ENCODE measurements around the gene ATP6V1G3.
"Not testable (repeated sequence)": the region's sequence is repeated elsewhere in the genome, so short reads cannot be mapped to it uniquely, and the experiment has no call there.

The ATP6V1G3 gene

DNA sequence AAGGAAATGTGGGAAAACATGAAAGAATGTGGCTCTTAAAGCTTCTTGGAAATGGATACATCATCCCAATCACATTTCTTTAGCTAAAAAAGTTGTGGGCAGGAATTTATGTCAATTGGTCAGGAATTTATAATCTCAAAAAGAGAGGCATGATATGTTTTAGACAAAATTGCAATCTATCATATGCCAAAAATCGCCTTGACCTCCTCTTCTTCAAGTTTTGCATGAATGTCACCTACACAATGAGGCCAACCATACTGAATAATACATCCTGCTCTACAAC is 42.4 kb downstream of the ATP6V1G3 start:
- in situ Hi-C loops (cut with MboI; ENCODE audit: low sequenced_read_pairs): no loop called here

GRCh38 chr1:198497326-198498102 is 43.0 kb downstream of the ATP6V1G3 start:
- in situ Hi-C loops (cut with MboI; ENCODE audit: low sequenced_read_pairs): no loop called here

DNA sequence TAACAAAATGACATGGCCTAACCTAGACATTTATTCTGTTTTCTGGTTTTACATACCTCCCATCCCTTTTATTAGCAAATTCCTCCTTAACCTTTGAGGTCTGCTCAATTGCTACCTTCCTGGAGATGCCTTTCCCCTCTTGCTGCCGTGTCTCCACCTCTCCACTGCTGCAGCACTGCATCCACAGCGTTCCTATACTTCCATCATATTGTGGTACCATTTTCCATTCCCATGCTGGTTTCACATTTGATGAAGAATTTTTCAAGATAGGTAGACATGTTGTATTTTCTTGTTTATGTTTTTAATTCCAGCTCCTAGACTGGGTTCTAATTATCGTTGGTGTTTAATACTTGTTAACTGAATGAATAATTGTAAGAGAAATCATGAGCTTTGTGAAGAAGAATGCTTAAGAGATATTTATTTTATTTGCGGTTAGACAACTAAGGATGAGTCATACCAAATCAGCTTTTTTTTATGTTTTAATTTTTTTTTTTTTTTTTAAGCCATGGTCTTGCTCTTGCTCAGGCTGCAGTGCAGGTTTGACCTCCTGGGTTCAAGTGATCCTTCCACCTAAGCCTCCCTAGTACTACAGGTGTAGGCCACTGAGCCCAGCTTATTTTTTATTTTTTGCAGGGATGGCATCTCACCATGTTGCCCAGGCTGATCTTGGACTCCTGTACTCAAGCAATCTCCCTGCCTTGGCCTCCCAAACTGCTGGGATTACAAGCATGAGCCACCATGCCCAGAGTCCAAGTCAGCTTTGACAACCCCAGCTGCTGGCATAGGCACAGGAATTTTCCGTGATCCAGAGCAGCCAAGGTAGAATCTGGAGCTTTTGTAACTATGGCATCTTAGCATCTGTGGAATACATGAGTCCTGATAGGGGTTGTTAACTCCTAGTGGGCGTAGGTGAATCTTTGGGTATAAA is 44.0 kb downstream of the ATP6V1G3 start:
- in situ Hi-C loops (cut with MboI; ENCODE audit: low sequenced_read_pairs): no loop called here

DNA sequence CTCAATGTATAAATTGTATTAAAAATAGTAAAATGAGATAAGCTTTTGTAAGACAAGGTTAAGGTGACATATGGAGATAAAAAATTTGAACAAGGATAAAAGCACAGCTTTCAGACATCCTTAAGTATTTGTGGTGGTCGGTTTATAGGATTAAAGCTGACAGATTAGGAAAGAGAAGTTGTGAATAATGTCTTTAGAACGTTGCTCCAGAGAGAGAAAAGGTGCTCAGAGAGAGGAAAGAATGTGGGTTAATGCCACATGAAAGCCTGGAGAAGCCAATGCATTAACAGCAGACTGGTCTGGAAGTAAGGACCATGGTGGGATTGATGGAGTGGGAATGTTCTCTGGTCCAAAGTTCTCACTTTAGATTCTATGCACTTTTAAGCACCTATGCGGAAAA is 44.8 kb downstream of the ATP6V1G3 start:
- in situ Hi-C loops (cut with MboI; ENCODE audit: low sequenced_read_pairs): no loop called here

DNA sequence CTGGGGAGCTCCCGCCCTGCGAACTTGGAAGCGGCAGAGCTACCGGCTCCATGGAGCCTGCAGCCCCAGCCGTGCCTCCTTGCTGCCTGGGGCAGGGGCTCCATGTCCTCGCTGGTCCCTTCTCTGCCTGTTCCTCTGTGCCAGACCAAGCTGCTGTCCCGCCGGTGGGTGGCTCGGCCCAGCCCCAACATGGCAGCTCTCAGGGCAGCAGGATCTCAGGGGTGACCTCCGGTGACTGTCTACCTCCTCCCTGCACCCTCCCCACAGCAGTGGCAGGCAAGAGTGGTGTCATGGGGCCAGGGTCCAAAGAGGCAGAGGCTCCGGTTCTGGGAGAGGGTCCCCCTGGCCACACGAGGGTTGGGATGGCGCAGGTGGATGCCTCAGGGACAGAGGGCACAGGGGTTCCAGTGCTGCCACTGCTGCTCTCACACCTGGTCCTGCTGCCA is 45.8 kb downstream of the ATP6V1G3 start:
- in situ Hi-C loops (cut with MboI; ENCODE audit: low sequenced_read_pairs): no loop called here

DNA sequence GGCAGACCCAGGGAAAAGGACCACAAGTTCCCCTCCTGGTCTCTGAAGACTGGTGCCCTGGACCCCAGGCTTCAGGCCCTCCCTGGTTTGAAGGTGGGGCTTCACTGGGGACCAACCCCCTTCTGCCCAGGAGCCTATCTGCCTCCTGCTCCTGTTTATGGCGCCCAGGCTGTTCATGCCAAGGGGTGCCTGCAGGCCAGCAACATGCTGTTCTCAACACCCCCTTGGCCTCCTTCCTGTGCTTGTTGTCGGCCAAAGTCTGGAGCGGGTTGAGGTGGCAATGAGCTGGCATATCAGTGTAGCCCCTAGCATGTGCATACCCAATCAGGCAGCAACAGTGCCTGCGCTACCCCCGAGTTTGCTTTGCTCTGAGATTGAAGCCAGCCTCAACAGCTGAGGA is 46.3 kb downstream of the ATP6V1G3 start:
- in situ Hi-C loops (cut with MboI; ENCODE audit: low sequenced_read_pairs): no loop called here

GRCh38 chr1:198493329-198493728 is 47.2 kb downstream of the ATP6V1G3 start:
- in situ Hi-C loops (cut with MboI; ENCODE audit: low sequenced_read_pairs): no loop called here

DNA sequence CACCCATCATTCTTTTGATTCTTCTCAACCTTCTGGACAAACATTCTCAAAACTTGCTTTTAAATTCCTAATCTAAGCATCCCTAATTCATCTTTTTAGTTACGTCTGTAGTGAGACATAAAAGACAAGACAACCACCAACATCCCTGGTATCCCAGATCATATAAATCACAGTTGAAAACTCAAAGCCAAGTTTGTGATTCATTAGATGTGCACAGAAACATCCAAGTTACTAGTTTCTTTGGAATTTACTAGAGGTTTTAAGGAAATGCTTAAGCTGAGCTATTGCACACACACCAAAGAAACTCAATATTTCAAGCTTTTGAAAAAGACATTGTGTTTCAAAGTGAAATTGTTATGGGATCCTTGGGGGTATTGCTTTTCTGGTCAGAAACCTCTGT is 47.6 kb downstream of the ATP6V1G3 start:
- in situ Hi-C loops (cut with MboI; ENCODE audit: low sequenced_read_pairs): no loop called here

DNA sequence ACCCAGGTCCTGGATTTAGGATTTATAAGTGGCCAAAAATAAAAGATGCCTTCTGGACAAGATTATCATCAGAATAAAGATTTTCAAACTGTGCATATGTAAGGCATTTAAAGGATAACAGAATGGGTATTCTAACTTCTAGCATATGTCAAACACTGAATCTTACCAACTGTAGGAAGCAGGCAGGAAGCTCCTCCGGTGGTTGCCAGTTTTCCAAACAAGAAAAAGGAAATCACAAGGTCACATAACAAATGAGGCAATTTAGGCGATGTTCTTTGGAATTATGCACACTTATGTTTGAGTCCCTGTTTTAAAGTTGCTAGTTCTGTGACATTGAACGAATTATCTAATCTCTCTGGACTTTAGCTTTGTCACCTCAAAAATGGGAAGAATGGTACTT is 48.9 kb downstream of the ATP6V1G3 start:
- in situ Hi-C loops (cut with MboI; ENCODE audit: low sequenced_read_pairs): no loop called here

DNA sequence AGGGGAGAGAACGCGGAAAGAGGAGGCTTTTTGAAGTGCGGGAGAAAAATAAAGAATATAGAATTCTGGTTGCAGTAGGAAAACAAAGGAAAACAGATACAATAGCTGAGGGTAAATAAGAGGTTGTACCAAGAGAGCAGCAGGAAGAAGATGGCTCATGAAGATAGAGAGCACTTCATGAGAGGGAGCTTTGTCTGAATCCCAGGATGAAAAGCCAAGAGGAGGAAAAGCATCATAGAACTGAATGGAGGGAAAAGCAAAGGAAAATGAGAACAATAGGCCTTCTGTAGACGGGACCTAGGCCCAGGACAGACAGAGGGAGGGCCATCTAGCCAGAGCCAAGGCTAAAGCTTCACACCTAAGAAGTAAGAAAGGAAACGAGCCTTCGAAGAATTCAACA is 49.5 kb downstream of the ATP6V1G3 start:
- in situ Hi-C loops (cut with MboI; ENCODE audit: low sequenced_read_pairs): no loop called here

- in situ Hi-C loops (cut with MboI; ENCODE audit: low sequenced_read_pairs): no loop called here
These were observed 50.3 kb downstream of the ATP6V1G3 start for GRCh38 chr1:198490224-198490623.

DNA sequence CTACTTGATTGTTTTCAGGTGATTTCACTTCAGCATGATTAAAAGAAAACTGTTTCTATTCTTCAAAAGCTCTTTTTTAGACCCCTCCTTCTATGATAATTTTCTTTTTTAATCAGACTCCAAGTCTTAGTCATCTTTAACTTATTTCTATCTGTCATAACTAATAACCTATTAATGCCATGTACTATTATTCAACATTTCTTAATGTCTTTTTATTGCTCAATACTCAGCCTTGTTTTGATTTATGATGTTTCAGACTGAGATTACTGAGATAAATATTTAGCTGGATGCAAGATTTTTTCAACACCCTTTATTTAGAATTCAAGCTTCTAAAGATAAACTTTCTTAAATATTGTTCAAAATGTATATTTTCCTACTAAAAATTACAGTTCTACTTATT is 53.6 kb downstream of the ATP6V1G3 start:
- in situ Hi-C loops (cut with MboI; ENCODE audit: low sequenced_read_pairs): no loop called here

DNA sequence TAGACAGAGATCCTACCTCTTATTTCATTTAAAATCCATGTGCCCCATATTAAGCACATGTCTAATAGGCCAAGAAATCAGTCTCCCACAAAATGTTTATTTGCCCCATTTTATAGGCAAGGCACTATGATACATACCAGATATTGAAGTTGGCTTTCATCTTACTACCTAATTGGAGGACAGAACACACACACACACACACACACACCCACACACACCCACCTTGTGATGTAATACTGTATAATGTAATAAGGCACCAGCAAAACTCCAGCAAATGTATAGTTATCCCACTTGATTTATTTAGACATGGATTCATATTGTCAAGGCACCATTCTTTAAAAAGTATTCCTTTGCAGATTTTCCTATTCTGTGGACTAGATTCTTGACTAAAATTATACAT is 56.8 kb downstream of the ATP6V1G3 start:
- in situ Hi-C loops (cut with MboI; ENCODE audit: low sequenced_read_pairs): no loop called here

DNA sequence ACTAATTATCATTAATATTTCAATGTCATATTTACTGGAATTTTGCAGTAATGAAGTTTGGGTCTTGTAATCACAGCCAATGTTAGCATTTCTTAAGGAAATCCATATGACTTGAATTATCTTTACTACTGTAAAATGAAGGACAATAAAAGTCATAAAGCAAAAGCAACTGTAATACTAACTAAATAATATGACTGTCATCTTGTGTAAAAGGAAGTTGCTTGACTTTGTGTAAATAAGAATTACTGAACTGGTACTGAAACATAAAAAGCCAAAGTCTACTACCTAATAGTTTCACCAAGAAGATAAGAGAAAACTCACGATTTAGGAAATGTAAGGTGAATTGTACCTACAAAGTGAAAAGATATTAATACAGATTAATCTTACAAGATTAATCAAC is 57.5 kb downstream of the ATP6V1G3 start:
- in situ Hi-C loops (cut with MboI; ENCODE audit: low sequenced_read_pairs): no loop called here

GRCh38 chr1:198481661-198482060 is 58.8 kb downstream of the ATP6V1G3 start:
- in situ Hi-C loops (cut with MboI; ENCODE audit: low sequenced_read_pairs): no loop called here

- in situ Hi-C loops (cut with MboI; ENCODE audit: low sequenced_read_pairs): no loop called here
These were observed 59.6 kb downstream of the ATP6V1G3 start for GRCh38 chr1:198480876-198481275.

DNA sequence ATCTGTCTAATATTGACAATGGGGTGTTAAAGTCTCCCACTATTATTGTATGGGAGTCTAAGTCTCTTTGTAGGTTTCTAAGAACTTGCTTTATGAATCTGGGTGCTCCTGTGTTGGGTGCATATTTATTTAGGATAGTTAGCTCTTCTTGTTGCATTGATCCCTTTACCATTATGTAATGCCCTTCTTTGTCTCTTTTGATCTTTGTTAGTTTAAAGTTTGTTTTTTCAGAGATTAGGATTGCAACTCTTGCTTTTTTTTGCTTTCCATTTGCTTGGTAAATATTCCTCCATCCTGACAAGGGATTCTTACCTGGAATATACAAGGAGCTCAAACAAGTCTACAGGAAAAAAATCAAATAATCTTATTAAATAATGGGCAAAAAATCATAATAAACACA is 63.1 kb downstream of the ATP6V1G3 start:
- in situ Hi-C loops (cut with MboI; ENCODE audit: low sequenced_read_pairs): not testable (repeated sequence)

All from hTERT RPE-1 (cell line).